Glutamatergic neuron (in vitro differentiated cells): Measurements from ENCODE around the gene ENG. TPM values are rescaled to one million over a fixed set of nuclear protein-coding genes. Genes with fewer than 3 reads are reported as not detected.

Source experiments
- DNase-seq: peaks from one replicate; pipeline ENCODE4 v3.0.0; 2022
- H3K27ac Mint-ChIP-seq: one replicate; pipeline ENCODE4 v1.8.0; 2020; ENCODE audit warnings: mild to moderate bottlenecking, mixed read lengths, inconsistent platforms; ENCODE audit not compliant: unreplicated experiment
- H3K27me3 Mint-ChIP-seq: one replicate; pipeline ENCODE4 v1.8.0; 2020; ENCODE audit warnings: mild to moderate bottlenecking, moderate library complexity, mixed read lengths, inconsistent platforms; ENCODE audit not compliant: unreplicated experiment
- H3K36me3 Mint-ChIP-seq: one replicate; pipeline ENCODE4 v1.8.0; 2020; ENCODE audit warnings: mild to moderate bottlenecking, mixed read lengths, inconsistent platforms; ENCODE audit not compliant: unreplicated experiment
- H3K4me1 Mint-ChIP-seq: one replicate; pipeline ENCODE4 v1.8.0; 2020; ENCODE audit warnings: mild to moderate bottlenecking, low read depth, mixed read lengths, inconsistent platforms; ENCODE audit not compliant: unreplicated experiment
- H3K4me3 Mint-ChIP-seq: one replicate; pipeline ENCODE4 v1.8.0; 2020; ENCODE audit warnings: mild to moderate bottlenecking, mixed read lengths, inconsistent platforms; ENCODE audit not compliant: unreplicated experiment
- H3K9me3 Mint-ChIP-seq: one replicate; pipeline ENCODE4 v1.8.0; 2020; ENCODE audit warnings: mild to moderate bottlenecking, moderate library complexity, mixed read lengths, inconsistent platforms; ENCODE audit not compliant: unreplicated experiment
- CTCF ChIP-seq: fragments of 200-600 bp; sonication (generic); IDR thresholded peaks from one replicate; pipeline ENCODE4 v1.5.0; 2021; ENCODE audit not compliant: partially characterized antibody, unreplicated experiment
- total RNA-seq: library from RNA; stranded (reverse); fragmentation: NEBNext Ultra II Directional; extraction: Animal tissue kit (Norgen Biotek cat#: 25700); gene quantifications from one replicate; pipeline ENCODE4 v1.2.1, GENCODE V29; 2021; ENCODE audit not compliant: unreplicated experiment

Gene ENG
- total RNA-seq, 1 donor from 2014 or later = not detected

GRCh38 chr9:127810378-127811187, 43.9 kb downstream of the ENG start:
- H3K27ac Mint-ChIP-seq = no peak overlapping the region
- peak overlapping the region; percentile 52 for H3K4me3 Mint-ChIP-seq
- no peak for TF ChIP-seq CTCF
- no peaks in the 10 kb centered on the region for H3K36me3 Mint-ChIP-seq
- no peaks in the 10 kb centered on the region for H3K4me1 Mint-ChIP-seq
- DNase-seq = no peak
- H3K9me3 Mint-ChIP-seq = no peaks in the 10 kb centered on the region
- H3K27me3 Mint-ChIP-seq = no peaks in the 10 kb centered on the region

GRCh38 chr9:127809540-127810377, 44.7 kb downstream of the ENG start:
- no peaks in the 10 kb centered on the region for H3K27me3 Mint-ChIP-seq
- peak overlapping the region; percentile 52 for H3K4me3 Mint-ChIP-seq
- no peak for TF ChIP-seq CTCF
- no peaks in the 10 kb centered on the region for H3K4me1 Mint-ChIP-seq
- H3K36me3 Mint-ChIP-seq = no peaks in the 10 kb centered on the region
- no peaks in the 10 kb centered on the region for H3K9me3 Mint-ChIP-seq
- DNase-seq = peak; percentile 71
- H3K27ac Mint-ChIP-seq = no peak overlapping the region

GRCh38 chr9:127809002-127809539, 45.4 kb downstream of the ENG start:
- H3K9me3 Mint-ChIP-seq = no peaks in the 10 kb centered on the region
- H3K27me3 Mint-ChIP-seq = no peaks in the 10 kb centered on the region
- H3K4me3 Mint-ChIP-seq = no peak overlapping the region
- no peak for DNase-seq
- no peaks in the 10 kb centered on the region for H3K36me3 Mint-ChIP-seq
- H3K27ac Mint-ChIP-seq = no peak overlapping the region
- TF ChIP-seq CTCF = no peak
- no peaks in the 10 kb centered on the region for H3K4me1 Mint-ChIP-seq

GRCh38 chr9:127808347-127809001, 46.0 kb downstream of the ENG start:
- DNase-seq = no peak
- no peak overlapping the region for H3K27ac Mint-ChIP-seq
- no peak overlapping the region for H3K4me3 Mint-ChIP-seq
- H3K4me1 Mint-ChIP-seq = no peaks in the 10 kb centered on the region
- no peaks in the 10 kb centered on the region for H3K27me3 Mint-ChIP-seq
- TF ChIP-seq CTCF = no peak
- no peaks in the 10 kb centered on the region for H3K9me3 Mint-ChIP-seq
- no peaks in the 10 kb centered on the region for H3K36me3 Mint-ChIP-seq
